K562 (cell line): ENCODE data around the gene SLC9A7. TPM values are rescaled to one million over a fixed set of nuclear protein-coding genes. Genes with fewer than 3 reads are reported as not detected.

Experiments used
- ATAC-seq: fragments of 200-7000 bp; cut with Tn5 transposase; 3 replicates; pipeline ENCODE4 v1.9.1; 2020; ENCODE audit warnings: moderate library complexity
- BruUV-seq: library from RNA; stranded (reverse); fragments of 400-500 nt; replicated peaks from 2 replicates; lab custom pipeline; 2021; lab: Mats Ljungman, UMichigan
- CTCF ChIA-PET: fragments of 300-600 bp; formaldehyde crosslinking; extraction: SDS; loops from one replicate; lab custom pipeline; 2021; ENCODE audit warnings: low intra/inter-chr PET ratio; lab: Yijun Ruan, JAX
- POLR2A ChIA-PET: fragments of 300-600, 350-650 bp; sonication (Branson Sonifier 250); formaldehyde crosslinking; extraction: SDS; loops from one replicate; lab custom pipeline; 2021; ENCODE audit warnings: antibody characterized with exemption, inconsistent platforms; lab: Yijun Ruan, JAX
- DNase-seq, 4 experiments: peaks; one replicate each; pipeline versions ENCODE4 v3.0.0 to v3.0.0-alpha.2; 2011 to 2018; ENCODE audit warnings: low spot score in 3 of 4, mixed read lengths in 3 of 4; ENCODE audit errors: extremely low read depth in 1 of 4
- FAIRE-seq: peaks from 2 replicates; lab custom pipeline; 2011; peaks lifted over from hg19 to GRCh38; lab: Jason Lieb, UNC
- H2AFZ ChIP-seq: 2 replicates; pipeline ENCODE4 v1.6.0; 2011; ENCODE audit warnings: low read depth, low read length, control low read depth, inconsistent platforms
- H3K27ac ChIP-seq: fragments of 200-600 bp; 3 replicates; pipeline ENCODE4 v1.8.0; 2011; ENCODE audit warnings: low read depth, mild to moderate bottlenecking, control low read depth, inconsistent platforms, low read length, moderate library complexity, mixed read lengths; ENCODE audit errors: extremely low read depth
- H3K27me3 ChIP-seq, 2 experiments: fragments of 300-600 bp in 1 of 2; 2 replicates in 1 of 2; 3 replicates in 1 of 2; pipeline versions ENCODE4 v1.6.0 to v1.8.0; 2011; ENCODE audit warnings: inconsistent platforms in 2 of 2, low read length in 2 of 2, mild to moderate bottlenecking in 1 of 2, mixed read lengths in 1 of 2, moderate library complexity in 1 of 2; ENCODE audit not compliant: control insufficient read depth in 2 of 2, insufficient read depth in 2 of 2
- H3K36me3 ChIP-seq: fragments of 300-600 bp; 3 replicates; pipeline ENCODE4 v1.8.0; 2011; ENCODE audit warnings: mild to moderate bottlenecking, low read length, inconsistent platforms; ENCODE audit not compliant: control insufficient read depth, insufficient read depth
- H3K4me1 ChIP-seq, 2 experiments: fragments of 200-600 bp in 1 of 2; replicated peaks in 1 of 2; 2 replicates in 1 of 2; 3 replicates in 1 of 2; pipeline versions ENCODE4 v1.5.1 to v1.8.0; 2011; ENCODE audit warnings: inconsistent platforms in 2 of 2, low read length in 2 of 2, mild to moderate bottlenecking in 1 of 2, mixed read lengths in 1 of 2, moderate library complexity in 1 of 2; ENCODE audit not compliant: control insufficient read depth in 2 of 2, insufficient read depth in 2 of 2
- H3K4me2 ChIP-seq: 2 replicates; pipeline ENCODE4 v1.6.1; 2011; ENCODE audit warnings: low read length, control low read depth, inconsistent platforms, mixed read lengths; ENCODE audit not compliant: insufficient read depth
- H3K4me3 ChIP-seq: fragments of 200-600 bp; sonication (generic), shearing (Covaris generic); 2 replicates; pipeline ENCODE4 v1.5.1; 2016; ENCODE audit warnings: control low read depth, inconsistent platforms
- H3K79me2 ChIP-seq: fragments of 200-600 bp; 3 replicates; pipeline ENCODE4 v1.8.0; 2011; ENCODE audit warnings: low read length, inconsistent platforms; ENCODE audit not compliant: control insufficient read depth, insufficient read depth
- H3K9ac ChIP-seq, 2 experiments: 2 replicates each; pipeline versions ENCODE4 v1.6.0 to v1.6.1; 2011; ENCODE audit warnings: low read depth in 2 of 2, low read length in 2 of 2, control low read depth in 1 of 2, inconsistent platforms in 1 of 2, mild to moderate bottlenecking in 1 of 2, mixed read lengths in 1 of 2; ENCODE audit not compliant: insufficient read depth in 1 of 2
- H3K9me1 ChIP-seq: one replicate; pipeline ENCODE4 v1.6.0; 2011; ENCODE audit warnings: inconsistent platforms, mild to moderate bottlenecking, low read length, moderate library complexity; ENCODE audit not compliant: control insufficient read depth, insufficient read depth
- H3K9me3 ChIP-seq: replicated peaks from 2 replicates; pipeline ENCODE4 v1.5.1; 2011; ENCODE audit warnings: low read depth, low read length, inconsistent platforms; ENCODE audit not compliant: control insufficient read depth, insufficient read depth
- H4K20me1 ChIP-seq: replicated peaks from 2 replicates; pipeline ENCODE4 v1.6.1; 2011; ENCODE audit warnings: low read length, inconsistent platforms, mixed read lengths; ENCODE audit not compliant: control insufficient read depth, insufficient read depth
- EZH2 ChIP-seq: IDR thresholded peaks from 2 replicates; pipeline ENCODE4 v1.6.1; 2012; ENCODE audit warnings: low read depth, mild to moderate bottlenecking, inconsistent platforms, low read length, borderline replicate concordance
- HNRNPLL ChIP-seq: fragments of 200-400 bp; formaldehyde crosslinking; IDR thresholded peaks from 2 replicates; pipeline ENCODE4 v1.6.1; 2017; ENCODE audit warnings: low read length, low read depth, mild to moderate bottlenecking; ENCODE audit not compliant: poor library complexity, severe bottlenecking
- NFE2 ChIP-seq: IDR thresholded peaks from 2 replicates; pipeline ENCODE4 v1.6.1; 2014; ENCODE audit warnings: antibody characterized with exemption, low read depth
- RBM14 ChIP-seq: fragments of 200-400 bp; formaldehyde crosslinking; IDR thresholded peaks from 2 replicates; pipeline ENCODE4 v1.6.1; 2018; ENCODE audit warnings: low read depth, mild to moderate bottlenecking, low read length, moderate library complexity, borderline replicate concordance; ENCODE audit not compliant: insufficient read depth
- RNF2 ChIP-seq: sonication (generic); IDR thresholded peaks from 2 replicates; pipeline ENCODE4 v1.6.1; 2016
- ZKSCAN8 ChIP-seq: fragments of 200-800 bp; sonication (Bioruptor generic); IDR thresholded peaks from 2 replicates; pipeline ENCODE4 v1.6.1; 2016; ENCODE audit warnings: missing genetic modification characterization, missing compliant biosample characterization
- ZNF311 ChIP-seq: fragments of 250-450 bp; sonication (Bioruptor Pico); IDR thresholded peaks from 2 replicates; pipeline ENCODE4 v1.4.0; 2020; ENCODE audit warnings: mild to moderate bottlenecking, moderate library complexity
- ZNF444 ChIP-seq: fragments of 250-450 bp; sonication (Bioruptor Pico); IDR thresholded peaks from 2 replicates; pipeline ENCODE4 v1.4.0; 2020; ENCODE audit warnings: mild to moderate bottlenecking, moderate library complexity
- WGBS: fragments of 100-300 bp; shearing (Covaris generic); methylation state at CpG from one replicate; pipeline ENCODE4 v1.1.6; 2016; ENCODE audit warnings: low coverage, mixed read lengths; ENCODE audit not compliant: insufficient coverage; ENCODE audit errors: missing lambda C conversion rate; 5-methylcytosine and 5-hydroxymethylcytosine counted together
- in situ Hi-C: fragments of 300-500 bp; cut with MboI; formaldehyde crosslinking; loops from 4 replicates; pipeline ENCODE4 v1.15.0; 2018; ENCODE audit warnings: inconsistent platforms, mixed read lengths
- intact Hi-C: fragments of 100-400 bp; cut with micrococcal nuclease; formaldehyde crosslinking; loops from 2 replicates; pipeline ENCODE4 v1.14.2; 2022
- polyA plus RNA-seq, 8 experiments: library from polyadenylated mRNA; depleted of rRNA in 4 of 8; stranded (reverse) in 5 of 8; unstranded in 3 of 8; fragments of >200 nt; fragmentation: Nextera tagmentation in 2 of 8; fragmentation: Illumina TruSeq in 1 of 8; extraction: Ambion mirVana in 2 of 8; extraction: Trizol in 1 of 8; gene quantifications; 2 replicates each; pipeline versions ENCODE4 v1.2.1 to v1.2.3, GENCODE V29; 2011 to 2014; ENCODE audit warnings: inconsistent platforms in 1 of 8, missing spikeins in 1 of 8
- total RNA-seq, 7 experiments: library from RNA; depleted of rRNA in 6 of 7; stranded (reverse); fragments of >200 nt in 6 of 7; fragmentation: Illumina TruSeq in 2 of 7; extraction: Trizol in 2 of 7; gene quantifications; 2 replicates each; pipeline versions ENCODE4 v1.2.1 to v1.2.3, GENCODE V29; 2011 to 2021; ENCODE audit warnings: low replicate concordance in 1 of 7
- TF ChIP-seq, protein P1 (sequence below): conservative IDR thresholded peaks from 2 replicates; pipeline ENCODE4 v1.6.1; 2011; ENCODE audit warnings: low read depth, mild to moderate bottlenecking, low read length; ENCODE audit not compliant: control insufficient read depth
- TF ChIP-seq, protein P2 (sequence below), 3 experiments: IDR thresholded peaks in 2 of 3; conservative IDR thresholded peaks in 1 of 3; 2 replicates each; pipeline ENCODE4 v1.5.1; 2011 to 2012; ENCODE audit warnings: low read length in 3 of 3, mild to moderate bottlenecking in 3 of 3, control low read depth in 2 of 3, improper control_type of control experiment in 1 of 3, inconsistent platforms in 1 of 3, low read depth in 1 of 3, mixed read lengths in 1 of 3, moderate library complexity in 1 of 3; ENCODE audit not compliant: insufficient read depth in 2 of 3
- TF ChIP-seq, protein P3 (sequence below): sonication (generic); formaldehyde crosslinking; IDR thresholded peaks from 2 replicates; pipeline ENCODE4 v1.8.0; 2022; ENCODE audit warnings: missing genetic modification reagents, mild to moderate bottlenecking, moderate library complexity, borderline replicate concordance
- TF ChIP-seq, protein P4 (sequence below): fragments of 450-650 bp; IDR thresholded peaks from 2 replicates; pipeline ENCODE4 v1.6.1; 2016
- TF ChIP-seq, protein P5 (sequence below): fragments of 250-450 bp; sonication (Bioruptor Pico); IDR thresholded peaks from 2 replicates; pipeline ENCODE4 v1.4.0; 2020

Gene SLC9A7
- total and polyA plus RNA-seq, 9 of the 15 experiments (the other 6 are each of a cell fraction or from before 2014, with no cell fraction given), result 0.04 to 0.13 (median 0.09) TPM; not detected in 5

DNA sequence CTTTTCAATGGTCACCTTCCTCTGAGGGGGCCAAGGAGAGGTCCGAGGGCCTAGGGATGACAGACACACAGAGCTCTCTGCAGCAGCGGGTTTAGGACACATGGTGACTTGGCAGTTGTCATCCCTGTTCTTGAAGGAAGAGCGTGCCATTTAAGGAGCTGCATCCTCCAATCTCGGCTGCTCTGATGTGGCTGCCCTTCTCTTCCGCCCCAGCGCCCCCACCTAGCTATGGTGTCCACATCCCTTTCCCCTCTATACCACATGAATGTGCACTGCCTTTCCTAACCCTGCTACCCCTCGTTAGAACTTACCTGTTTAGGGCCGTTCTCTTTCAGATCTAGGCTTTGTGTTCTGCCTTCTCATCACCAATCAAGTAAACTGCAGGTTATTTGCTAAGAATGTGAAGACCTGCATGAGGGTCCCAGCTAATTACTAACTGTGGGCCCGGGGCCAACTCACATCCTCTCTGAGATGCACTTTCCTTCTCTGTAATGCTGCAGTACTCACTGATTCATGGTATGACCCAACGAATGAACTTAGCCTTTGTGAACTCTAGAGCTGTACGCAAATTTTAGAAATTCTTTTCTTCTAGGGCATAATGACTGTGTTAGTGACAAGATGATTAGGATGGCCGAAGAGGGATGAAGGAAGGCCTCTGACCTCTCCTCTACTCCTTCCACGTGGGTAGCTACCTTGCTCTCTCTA is 147.1 kb downstream of the SLC9A7 start:
- no TSS peak for BruUV-seq
- Histone ChIP-seq H3K9me1 (no peaks in the 10 kb centered on the region), H3K79me2 (no peaks in the 10 kb centered on the region), H3K4me2 (no peak overlapping the region), H3K9ac (no peak overlapping the region), H3K4me3 (no peak overlapping the region), H2AFZ (no peak overlapping the region), H4K20me1 (no peaks in the 10 kb centered on the region), H3K27ac (no peak overlapping the region), H3K36me3 (no peaks in the 10 kb centered on the region), H3K4me1 (no peaks in the 10 kb centered on the region), H3K27me3 (peaks cover 3 to 19% of the 10 kb centered on the region in 2 experiments; a peak in 4 of 5 replicates), H3K9me3 (no peaks in the 10 kb centered on the region)
- intact Hi-C loops (no loop called here), in situ Hi-C loops (no loop called here)
- TF ChIP-seq ZNF311 (CRISPR knock-in tag) (no peak), EZH2 (no peak), ZKSCAN8 (CRISPR knock-in tag) (no peak), ZNF444 (CRISPR knock-in tag) (no peak), RBM14 (no peak), NFE2 (no peak), HNRNPLL (no peak), RNF2 (no peak)
- TF ChIP-seq, protein P1, sequence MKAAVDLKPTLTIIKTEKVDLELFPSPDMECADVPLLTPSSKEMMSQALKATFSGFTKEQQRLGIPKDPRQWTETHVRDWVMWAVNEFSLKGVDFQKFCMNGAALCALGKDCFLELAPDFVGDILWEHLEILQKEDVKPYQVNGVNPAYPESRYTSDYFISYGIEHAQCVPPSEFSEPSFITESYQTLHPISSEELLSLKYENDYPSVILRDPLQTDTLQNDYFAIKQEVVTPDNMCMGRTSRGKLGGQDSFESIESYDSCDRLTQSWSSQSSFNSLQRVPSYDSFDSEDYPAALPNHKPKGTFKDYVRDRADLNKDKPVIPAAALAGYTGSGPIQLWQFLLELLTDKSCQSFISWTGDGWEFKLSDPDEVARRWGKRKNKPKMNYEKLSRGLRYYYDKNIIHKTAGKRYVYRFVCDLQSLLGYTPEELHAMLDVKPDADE, result no peak
- TF ChIP-seq, protein P2, sequence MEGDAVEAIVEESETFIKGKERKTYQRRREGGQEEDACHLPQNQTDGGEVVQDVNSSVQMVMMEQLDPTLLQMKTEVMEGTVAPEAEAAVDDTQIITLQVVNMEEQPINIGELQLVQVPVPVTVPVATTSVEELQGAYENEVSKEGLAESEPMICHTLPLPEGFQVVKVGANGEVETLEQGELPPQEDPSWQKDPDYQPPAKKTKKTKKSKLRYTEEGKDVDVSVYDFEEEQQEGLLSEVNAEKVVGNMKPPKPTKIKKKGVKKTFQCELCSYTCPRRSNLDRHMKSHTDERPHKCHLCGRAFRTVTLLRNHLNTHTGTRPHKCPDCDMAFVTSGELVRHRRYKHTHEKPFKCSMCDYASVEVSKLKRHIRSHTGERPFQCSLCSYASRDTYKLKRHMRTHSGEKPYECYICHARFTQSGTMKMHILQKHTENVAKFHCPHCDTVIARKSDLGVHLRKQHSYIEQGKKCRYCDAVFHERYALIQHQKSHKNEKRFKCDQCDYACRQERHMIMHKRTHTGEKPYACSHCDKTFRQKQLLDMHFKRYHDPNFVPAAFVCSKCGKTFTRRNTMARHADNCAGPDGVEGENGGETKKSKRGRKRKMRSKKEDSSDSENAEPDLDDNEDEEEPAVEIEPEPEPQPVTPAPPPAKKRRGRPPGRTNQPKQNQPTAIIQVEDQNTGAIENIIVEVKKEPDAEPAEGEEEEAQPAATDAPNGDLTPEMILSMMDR (IDR thresholded peaks at IDR 0.05 in 2 of 3, conservative IDR thresholded peaks at IDR 0.05 in 1 of 3; ENCODE audit: insufficient read depth in 2 of 3, low read depth in 1 of 3, low read length in 3 of 3), result no peak
- TF ChIP-seq, protein P3, sequence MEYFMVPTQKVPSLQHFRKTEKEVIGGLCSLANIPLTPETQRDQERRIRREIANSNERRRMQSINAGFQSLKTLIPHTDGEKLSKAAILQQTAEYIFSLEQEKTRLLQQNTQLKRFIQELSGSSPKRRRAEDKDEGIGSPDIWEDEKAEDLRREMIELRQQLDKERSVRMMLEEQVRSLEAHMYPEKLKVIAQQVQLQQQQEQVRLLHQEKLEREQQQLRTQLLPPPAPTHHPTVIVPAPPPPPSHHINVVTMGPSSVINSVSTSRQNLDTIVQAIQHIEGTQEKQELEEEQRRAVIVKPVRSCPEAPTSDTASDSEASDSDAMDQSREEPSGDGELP (CRISPR knock-in tag), result no peak
- TF ChIP-seq, protein P4, sequence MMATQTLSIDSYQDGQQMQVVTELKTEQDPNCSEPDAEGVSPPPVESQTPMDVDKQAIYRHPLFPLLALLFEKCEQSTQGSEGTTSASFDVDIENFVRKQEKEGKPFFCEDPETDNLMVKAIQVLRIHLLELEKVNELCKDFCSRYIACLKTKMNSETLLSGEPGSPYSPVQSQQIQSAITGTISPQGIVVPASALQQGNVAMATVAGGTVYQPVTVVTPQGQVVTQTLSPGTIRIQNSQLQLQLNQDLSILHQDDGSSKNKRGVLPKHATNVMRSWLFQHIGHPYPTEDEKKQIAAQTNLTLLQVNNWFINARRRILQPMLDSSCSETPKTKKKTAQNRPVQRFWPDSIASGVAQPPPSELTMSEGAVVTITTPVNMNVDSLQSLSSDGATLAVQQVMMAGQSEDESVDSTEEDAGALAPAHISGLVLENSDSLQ, result no peak
- TF ChIP-seq, protein P5, sequence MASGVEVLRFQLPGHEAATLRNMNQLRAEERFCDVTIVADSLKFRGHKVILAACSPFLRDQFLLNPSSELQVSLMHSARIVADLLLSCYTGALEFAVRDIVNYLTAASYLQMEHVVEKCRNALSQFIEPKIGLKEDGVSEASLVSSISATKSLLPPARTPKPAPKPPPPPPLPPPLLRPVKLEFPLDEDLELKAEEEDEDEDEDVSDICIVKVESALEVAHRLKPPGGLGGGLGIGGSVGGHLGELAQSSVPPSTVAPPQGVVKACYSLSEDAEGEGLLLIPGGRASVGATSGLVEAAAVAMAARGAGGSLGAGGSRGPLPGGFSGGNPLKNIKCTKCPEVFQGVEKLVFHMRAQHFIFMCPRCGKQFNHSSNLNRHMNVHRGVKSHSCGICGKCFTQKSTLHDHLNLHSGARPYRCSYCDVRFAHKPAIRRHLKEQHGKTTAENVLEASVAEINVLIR (CRISPR knock-in tag), result no peak
- ChIA-PET CTCF (no interaction called here), POLR2A (no interaction called here)
- ATAC-seq (no peak), FAIRE-seq (no peak), DNase-seq (no peak)
- under 1% methylated on average over 13 of the region's 13 CpGs for WGBS
